ENCODE measurements around the gene CD300E.
"Not testable (repeated sequence)": the region's sequence is repeated elsewhere in the genome, so short reads cannot be mapped to it uniquely, and the experiment has no call there.

The CD300E gene

DNA sequence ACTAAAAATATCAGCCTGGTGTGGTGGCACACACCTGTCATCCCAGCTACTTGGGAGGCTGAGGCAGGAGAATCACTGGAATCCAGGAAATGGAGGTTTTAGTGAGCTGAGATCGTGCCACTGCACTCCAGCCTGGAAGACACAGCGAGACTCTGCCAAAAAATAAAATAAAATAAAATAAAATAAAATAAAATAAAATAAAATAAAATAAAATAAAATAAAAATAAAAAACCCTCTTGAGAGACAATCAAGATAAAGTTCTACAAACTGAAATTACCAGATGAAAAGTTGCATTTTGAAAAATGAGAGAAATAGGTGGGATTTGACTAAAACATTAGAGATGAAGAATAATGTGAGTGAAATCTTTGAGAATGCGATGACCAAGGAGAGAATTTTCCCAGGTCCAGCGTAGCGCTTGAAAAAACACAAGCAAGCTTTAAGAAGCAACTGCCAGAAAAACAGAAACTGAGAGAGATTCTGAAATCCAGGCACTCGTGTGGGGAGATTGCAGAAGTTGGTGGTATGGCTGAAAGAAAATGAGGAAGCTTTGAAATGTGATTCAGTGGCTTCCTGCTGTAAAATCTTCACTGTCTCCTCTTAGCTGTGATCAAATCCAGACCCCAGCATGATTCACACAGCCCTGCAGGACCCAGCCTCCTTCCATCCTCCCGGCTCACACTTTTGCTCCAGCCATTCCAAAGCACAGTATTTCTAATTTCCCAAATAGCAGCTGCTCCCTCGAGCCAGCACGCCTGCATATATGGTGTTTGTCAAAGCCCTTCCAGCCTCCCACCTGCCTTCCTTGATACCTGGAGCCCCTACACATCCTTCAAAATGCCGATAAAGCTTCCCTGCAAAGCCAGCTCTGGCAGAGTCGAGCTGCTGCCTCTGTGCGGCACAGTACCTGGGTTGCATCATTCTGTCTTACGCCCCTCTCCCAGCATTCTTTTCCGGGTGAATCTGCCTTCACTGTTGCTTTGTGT, 8.2 kb upstream of the CD300E start (continued):
- TF ChIP-seq ZNF8 (CRISPR knock-in tag; IDR thresholded peaks at IDR 0.05) = no peak
- no peak for TF ChIP-seq ARNTL (CRISPR knock-in tag; IDR thresholded peaks at IDR 0.05; ENCODE audit: borderline replicate concordance, low read depth)
- TF ChIP-seq TOX (CRISPR knock-in tag; IDR thresholded peaks at IDR 0.05; ENCODE audit: borderline replicate concordance) = no peak
- TF ChIP-seq, protein P1, sequence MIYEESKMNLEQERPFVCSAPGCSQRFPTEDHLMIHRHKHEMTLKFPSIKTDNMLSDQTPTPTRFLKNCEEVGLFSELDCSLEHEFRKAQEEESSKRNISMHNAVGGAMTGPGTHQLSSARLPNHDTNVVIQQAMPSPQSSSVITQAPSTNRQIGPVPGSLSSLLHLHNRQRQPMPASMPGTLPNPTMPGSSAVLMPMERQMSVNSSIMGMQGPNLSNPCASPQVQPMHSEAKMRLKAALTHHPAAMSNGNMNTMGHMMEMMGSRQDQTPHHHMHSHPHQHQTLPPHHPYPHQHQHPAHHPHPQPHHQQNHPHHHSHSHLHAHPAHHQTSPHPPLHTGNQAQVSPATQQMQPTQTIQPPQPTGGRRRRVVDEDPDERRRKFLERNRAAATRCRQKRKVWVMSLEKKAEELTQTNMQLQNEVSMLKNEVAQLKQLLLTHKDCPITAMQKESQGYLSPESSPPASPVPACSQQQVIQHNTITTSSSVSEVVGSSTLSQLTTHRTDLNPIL (CRISPR knock-in tag; IDR thresholded peaks at IDR 0.05; ENCODE audit: low read depth) = no peak

DNA sequence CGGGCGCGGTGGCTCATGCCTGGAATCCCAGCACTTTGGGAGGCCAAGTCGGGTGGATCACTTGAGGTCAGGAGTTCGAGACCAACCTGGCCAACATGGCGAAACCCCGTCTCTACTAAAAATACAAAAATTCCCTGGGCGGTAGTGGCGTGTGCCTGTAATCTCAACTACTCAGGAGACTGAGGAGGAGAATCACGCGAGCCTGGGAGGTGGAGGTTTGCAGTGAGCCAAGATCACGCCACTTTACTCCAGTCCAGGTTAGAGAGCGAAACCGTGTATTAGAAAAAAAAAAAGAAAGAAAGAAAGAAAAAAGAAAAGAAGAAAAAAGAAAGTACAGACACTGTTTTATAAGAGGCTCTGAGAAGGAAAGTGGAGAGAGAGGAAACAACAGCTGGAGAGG, 6.7 kb upstream of the CD300E start:
- ATAC-seq = not testable (repeated sequence)

DNA sequence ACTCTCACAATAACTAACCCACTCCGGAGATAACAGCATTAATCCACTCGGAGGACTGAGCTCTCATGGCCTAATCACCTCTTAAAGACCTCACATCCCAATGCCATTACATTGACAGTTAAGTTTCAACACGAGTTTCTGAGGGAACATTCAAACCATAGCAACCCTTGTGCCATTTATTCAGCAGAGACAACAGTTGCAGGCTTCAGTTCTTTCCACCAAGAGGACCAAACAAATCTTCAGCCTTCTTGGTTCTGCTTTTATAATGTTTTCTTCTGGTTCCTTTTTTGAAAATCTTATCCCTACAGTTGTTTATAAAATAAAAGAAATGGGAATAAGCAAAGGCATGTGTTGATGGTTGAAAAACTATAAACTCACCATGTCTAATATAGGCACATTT, 2.1 kb upstream of the CD300E start:
- no peak for ATAC-seq

DNA sequence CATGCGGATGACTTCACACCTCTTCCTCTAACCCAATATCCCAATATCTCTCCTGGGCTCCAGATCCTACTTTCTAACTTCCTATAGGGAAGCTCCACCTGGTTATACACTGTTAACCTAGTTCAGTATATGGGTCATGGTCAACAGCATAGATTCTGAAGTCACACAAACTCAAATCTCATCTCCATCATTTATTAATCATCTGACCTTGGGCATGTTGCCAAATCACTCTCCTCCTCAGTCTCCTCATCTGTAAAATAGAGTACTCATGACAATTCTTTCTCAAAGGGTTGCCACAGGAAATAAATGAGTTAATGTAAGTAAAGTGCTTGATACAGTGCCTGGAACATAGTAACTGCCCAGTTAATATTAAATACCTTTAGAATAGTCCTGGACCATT, 593 bp upstream of the CD300E start:
- TF ChIP-seq OSR1 (CRISPR knock-in tag; IDR thresholded peaks at IDR 0.05) (no peak), CSDC2 (CRISPR knock-in tag; IDR thresholded peaks at IDR 0.05) (no peak)
- TF ChIP-seq, protein P2, sequence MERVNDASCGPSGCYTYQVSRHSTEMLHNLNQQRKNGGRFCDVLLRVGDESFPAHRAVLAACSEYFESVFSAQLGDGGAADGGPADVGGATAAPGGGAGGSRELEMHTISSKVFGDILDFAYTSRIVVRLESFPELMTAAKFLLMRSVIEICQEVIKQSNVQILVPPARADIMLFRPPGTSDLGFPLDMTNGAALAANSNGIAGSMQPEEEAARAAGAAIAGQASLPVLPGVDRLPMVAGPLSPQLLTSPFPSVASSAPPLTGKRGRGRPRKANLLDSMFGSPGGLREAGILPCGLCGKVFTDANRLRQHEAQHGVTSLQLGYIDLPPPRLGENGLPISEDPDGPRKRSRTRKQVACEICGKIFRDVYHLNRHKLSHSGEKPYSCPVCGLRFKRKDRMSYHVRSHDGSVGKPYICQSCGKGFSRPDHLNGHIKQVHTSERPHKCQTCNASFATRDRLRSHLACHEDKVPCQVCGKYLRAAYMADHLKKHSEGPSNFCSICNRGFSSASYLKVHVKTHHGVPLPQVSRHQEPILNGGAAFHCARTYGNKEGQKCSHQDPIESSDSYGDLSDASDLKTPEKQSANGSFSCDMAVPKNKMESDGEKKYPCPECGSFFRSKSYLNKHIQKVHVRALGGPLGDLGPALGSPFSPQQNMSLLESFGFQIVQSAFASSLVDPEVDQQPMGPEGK (CRISPR knock-in tag; IDR thresholded peaks at IDR 0.05; ENCODE audit: borderline replicate concordance) = no peak
- no peak for ATAC-seq

More for the DNA sequence above, 2.1 kb upstream of the CD300E start:
- TF ChIP-seq PPARA (CRISPR knock-in tag; IDR thresholded peaks at IDR 0.05; ENCODE audit: borderline replicate concordance) (no peak), OSR1 (CRISPR knock-in tag; IDR thresholded peaks at IDR 0.05) (no peak), RARB (CRISPR knock-in tag; IDR thresholded peaks at IDR 0.05) (no peak), TCF4 (CRISPR knock-in tag; IDR thresholded peaks at IDR 0.05; ENCODE audit: borderline replicate concordance) (no peak), ZNF8 (CRISPR knock-in tag; IDR thresholded peaks at IDR 0.05) (no peak), ZFP3 (CRISPR knock-in tag; IDR thresholded peaks at IDR 0.05) (no peak), ARNTL (CRISPR knock-in tag; IDR thresholded peaks at IDR 0.05; ENCODE audit: borderline replicate concordance, low read depth) (no peak), ZNF70 (CRISPR knock-in tag; IDR thresholded peaks at IDR 0.05) (no peak), TOX (CRISPR knock-in tag; IDR thresholded peaks at IDR 0.05; ENCODE audit: borderline replicate concordance) (no peak), GLIS3 (CRISPR knock-in tag; IDR thresholded peaks at IDR 0.05) (no peak)
- TF ChIP-seq, protein P3, sequence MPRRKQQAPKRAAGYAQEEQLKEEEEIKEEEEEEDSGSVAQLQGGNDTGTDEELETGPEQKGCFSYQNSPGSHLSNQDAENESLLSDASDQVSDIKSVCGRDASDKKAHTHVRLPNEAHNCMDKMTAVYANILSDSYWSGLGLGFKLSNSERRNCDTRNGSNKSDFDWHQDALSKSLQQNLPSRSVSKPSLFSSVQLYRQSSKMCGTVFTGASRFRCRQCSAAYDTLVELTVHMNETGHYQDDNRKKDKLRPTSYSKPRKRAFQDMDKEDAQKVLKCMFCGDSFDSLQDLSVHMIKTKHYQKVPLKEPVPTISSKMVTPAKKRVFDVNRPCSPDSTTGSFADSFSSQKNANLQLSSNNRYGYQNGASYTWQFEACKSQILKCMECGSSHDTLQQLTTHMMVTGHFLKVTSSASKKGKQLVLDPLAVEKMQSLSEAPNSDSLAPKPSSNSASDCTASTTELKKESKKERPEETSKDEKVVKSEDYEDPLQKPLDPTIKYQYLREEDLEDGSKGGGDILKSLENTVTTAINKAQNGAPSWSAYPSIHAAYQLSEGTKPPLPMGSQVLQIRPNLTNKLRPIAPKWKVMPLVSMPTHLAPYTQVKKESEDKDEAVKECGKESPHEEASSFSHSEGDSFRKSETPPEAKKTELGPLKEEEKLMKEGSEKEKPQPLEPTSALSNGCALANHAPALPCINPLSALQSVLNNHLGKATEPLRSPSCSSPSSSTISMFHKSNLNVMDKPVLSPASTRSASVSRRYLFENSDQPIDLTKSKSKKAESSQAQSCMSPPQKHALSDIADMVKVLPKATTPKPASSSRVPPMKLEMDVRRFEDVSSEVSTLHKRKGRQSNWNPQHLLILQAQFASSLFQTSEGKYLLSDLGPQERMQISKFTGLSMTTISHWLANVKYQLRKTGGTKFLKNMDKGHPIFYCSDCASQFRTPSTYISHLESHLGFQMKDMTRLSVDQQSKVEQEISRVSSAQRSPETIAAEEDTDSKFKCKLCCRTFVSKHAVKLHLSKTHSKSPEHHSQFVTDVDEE (CRISPR knock-in tag; IDR thresholded peaks at IDR 0.05) = no peak
- TF ChIP-seq, protein P2 (CRISPR knock-in tag; IDR thresholded peaks at IDR 0.05; ENCODE audit: borderline replicate concordance) = no peak
- TF ChIP-seq, protein P4, sequence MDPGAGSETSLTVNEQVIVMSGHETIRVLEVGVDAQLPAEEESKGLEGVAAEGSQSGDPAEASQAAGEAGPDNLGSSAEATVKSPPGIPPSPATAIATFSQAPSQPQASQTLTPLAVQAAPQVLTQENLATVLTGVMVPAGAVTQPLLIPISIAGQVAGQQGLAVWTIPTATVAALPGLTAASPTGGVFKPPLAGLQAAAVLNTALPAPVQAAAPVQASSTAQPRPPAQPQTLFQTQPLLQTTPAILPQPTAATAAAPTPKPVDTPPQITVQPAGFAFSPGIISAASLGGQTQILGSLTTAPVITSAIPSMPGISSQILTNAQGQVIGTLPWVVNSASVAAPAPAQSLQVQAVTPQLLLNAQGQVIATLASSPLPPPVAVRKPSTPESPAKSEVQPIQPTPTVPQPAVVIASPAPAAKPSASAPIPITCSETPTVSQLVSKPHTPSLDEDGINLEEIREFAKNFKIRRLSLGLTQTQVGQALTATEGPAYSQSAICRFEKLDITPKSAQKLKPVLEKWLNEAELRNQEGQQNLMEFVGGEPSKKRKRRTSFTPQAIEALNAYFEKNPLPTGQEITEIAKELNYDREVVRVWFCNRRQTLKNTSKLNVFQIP (CRISPR knock-in tag; IDR thresholded peaks at IDR 0.05; ENCODE audit: borderline replicate concordance, low read depth) = no peak

All from SK-N-SH treated with all-trans-retinoic acid at 6 μM for 48 hours (cell line).